HG03565 (cell line): ENCODE measurements around the gene TPGS1.

Experiments used
- ATAC-seq: cut with Tn5 transposase; IDR thresholded peaks from one replicate; pipeline ENCODE4 v1.9.1; 2021; ENCODE audit warnings: mild to moderate bottlenecking, moderate library complexity; ENCODE audit not compliant: unreplicated experiment

TPGS1 gene

DNA sequence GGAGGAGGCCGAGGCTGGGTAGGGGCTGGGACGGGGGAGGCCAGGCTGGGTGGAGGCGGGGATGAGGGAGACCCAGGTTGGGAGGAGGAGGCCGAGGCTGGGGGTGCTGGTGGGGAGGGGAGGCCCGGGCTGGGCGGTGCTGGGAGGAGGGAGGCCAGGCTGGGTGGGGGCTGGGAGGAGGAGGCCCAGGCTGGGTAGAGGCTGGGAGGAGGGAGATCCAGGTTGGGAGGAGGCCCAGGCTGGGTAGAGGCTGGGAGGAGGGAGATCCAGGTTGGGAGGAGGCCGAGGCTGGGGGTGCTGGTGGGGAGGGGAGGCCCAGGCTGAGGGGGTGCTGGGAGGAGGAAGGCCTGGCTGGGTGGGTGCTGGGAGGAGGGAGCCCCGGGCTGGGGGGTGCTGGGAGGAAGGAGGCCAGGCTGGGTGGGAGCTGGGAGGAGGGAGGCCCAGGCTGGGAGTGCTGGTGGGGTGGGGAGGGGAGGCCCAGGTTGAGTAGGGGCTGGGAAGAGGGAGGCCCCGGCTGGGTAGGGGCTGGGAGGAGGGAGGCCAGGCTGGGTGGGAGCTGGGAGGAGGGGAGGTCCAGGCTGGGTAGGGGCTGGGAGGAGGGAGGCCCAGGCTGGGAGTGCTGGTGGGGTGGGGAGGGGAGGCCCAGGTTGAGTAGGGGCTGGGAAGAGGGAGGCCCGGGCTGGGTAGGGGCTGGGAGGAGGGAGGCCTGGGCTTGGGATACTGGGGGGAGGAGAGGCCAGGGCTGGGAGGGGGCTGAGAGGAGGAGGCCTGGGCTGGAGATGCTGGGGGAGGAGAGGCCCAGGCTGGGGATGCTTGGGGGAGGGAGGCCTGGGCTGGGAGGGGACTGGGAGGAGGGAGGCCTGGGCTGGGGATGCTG, 10.7 kb downstream of the TPGS1 start:
- ATAC-seq, result no peak

DNA sequence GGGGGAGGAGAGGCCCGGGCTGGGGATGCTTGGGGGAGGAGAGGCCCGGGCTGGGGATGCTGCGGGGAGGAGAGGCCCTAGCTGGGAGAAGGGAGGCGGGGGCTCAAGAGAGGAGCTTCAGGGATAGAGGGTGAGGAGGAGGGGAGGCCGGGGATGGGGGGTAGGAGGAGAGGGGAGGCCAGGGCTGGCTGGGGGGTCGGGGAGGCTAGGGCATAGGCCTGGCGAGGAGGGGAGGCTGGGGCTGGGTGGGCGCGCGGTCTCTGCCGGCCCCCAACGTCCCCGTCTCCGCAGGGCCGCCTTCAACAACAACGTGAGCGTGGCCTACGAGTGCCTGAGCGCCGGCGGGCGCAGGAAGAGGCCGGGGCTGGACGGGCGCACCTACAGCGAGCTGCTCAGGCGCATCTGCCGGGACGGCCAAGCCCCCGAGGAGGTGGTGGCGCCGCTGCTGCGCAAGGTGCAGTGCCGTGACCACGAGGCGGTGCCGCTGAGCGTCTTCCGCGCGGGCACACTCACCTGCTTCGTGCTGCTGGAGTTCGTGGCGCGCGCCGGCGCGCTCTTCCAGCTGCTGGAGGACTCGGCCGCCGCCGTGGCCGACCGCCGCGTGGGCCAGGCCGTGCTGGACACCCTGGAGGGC, 11.4 kb downstream of the TPGS1 start:
- no peak for ATAC-seq

DNA sequence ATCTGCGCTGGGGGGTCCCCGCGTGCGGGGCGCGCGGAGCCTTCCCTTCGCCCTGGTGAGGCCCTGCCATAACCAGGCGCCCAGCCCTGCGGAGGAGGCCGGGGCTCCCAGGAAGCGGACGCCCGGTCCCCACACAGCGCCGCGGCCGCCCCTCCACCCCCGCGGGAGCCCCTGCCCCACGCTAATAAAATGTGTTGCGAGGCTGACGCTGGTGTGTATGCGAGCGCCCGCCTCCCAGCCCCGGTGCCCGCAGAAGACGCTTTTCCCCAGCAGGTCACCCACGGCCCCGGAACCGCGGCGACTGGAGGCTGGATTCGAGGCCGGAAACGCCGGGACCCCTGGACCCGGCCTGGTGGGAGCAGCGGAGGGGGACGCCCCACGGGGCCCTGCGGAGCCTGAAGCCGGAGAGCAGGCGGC, 12.2 kb downstream of the TPGS1 start:
- no peak for ATAC-seq

DNA sequence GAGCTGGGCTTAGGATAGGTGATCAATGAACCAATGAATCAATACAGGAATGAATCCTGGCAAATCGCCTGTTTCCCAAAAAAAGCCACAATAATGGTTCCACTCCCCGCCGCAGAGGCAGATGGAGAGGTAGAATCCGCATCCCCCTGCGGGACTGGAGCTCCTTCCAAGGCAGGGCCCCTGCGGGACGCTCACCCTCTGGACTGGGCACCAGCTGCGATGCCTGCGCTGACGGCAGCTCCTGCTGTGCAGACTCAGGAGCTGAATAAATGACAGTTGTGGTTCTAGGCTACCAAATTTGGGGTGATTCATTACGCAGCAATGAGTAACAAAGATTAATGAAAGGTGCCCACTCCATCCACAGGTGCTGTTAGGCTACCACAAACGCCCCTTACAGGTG, 15.4 kb downstream of the TPGS1 start:
- no peak for ATAC-seq

- ATAC-seq, result no peak
These were observed 16.9 kb downstream of the TPGS1 start for GRCh38 chr19:524062-524674.

- ATAC-seq, result no peak
These were observed 17.7 kb downstream of the TPGS1 start for GRCh38 chr19:525029-525428.

GRCh38 chr19:525857-526419, 18.6 kb downstream of the TPGS1 start:
- ATAC-seq, result no peak

DNA sequence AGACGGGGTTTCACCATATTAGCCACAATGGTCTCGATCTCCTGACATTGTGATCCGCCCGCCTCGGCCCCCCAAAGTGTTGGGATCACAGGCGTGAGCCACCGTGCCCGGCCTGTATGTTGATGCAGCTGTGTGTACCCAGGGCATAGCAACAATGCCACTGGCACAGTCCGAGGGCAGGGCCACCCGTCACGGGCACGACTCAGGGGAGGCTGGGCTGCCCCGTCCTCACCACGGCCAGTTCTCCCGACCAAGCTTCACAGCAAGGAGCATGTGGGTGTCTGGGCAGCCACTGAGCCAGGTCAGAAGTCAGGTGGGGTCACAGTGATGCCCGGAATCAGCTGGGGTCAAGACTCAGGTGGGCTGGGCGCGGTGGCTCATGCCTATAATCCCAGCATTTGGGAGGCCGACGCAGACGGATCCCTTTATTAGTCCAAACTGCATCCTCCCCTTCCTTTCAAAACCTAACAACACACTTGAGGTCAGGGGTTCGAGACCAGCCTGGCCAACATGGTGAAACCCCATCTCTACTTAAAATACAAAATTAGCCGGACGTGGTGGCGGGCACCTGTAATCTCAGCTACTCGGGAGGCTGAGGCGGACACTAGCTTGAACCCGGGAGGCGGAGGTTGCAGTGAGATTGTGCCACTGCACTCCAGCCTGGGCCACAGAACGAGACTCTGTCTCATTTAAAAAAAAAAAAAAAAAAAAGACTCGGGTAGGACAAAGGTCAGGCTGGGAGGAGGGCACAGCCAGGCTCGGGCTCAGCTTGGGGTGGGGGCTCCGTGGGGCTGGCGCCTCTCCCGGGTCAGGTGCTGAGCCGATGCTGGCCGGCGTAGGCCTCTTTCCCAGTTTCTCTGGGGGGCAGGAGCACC, 23.1 kb downstream of the TPGS1 start:
- no peak for ATAC-seq

DNA sequence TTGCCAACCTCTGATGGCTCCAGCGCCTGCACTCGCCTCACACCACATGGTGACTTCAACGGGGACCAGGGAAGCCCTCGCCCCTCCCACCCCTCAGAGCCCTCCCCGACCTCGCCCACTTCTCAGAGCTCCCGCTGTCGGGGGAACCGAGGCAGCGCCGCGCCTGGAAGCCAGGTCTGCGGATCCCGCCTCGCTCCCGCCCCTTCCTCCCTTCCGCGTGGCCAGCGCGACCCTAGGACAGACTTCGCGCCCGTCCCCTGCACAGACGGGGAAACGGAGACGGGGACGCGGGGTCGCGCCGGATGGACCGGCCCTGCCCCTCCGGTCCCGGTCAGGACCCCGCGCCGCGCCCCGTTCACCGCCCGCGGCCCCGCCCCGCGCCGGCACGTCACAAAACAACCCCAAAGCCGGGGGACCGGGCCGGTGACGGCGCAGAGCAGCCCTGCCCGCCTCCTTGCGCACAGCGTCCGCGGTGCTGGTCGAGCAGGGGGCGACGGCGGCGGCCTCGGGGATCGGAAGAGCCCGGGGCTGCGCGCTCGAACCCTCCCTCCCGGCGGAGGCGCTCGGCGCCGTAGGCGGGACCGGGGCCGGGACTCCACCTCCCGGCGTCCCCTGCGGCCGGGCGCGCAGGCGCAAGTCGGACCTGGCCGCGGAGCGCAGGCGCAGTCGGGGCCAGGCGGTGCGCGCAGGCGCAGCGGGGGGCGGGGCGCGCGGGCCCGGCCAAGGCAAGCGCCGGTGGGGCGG, 23.9 kb downstream of the TPGS1 start:
- peak; percentile 63 for ATAC-seq

DNA sequence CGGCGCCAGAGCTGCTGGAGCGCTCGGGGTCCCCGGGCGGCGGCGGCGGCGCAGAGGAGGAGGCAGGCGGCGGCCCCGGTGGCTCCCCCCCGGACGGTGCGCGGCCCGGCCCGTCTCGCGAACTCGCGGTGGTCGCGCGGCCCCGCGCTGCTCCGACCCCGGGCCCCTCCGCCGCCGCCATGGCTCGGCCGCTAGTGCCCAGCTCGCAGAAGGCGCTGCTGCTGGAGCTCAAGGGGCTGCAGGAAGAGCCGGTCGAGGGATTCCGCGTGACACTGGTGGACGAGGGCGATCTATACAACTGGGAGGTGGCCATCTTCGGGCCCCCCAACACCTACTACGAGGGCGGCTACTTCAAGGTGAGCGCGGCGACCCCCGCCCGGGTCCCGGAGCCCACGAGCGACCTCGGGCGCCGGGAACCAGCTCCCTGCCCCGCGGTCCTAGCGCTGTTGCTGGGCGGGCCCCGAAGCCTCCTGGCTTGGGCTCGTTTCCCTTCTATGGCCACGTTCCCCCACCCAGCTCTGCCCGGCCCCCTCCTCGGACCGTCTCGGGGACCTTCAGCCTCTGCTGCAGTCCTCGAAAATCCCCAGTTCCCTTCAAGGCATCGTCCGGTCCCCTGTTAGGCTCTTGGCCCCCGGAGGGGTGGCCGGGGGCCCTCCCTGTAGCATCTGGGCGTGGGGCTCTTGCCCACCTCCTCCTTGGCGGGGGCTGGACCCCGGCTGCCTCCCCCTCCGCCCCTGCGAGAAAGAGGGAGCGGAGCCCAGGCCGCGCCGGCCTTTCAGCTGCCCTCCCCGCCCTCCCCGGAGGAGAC, 24.7 kb downstream of the TPGS1 start, which contains the start of gene CDC34:
TSS of gene CDC34 (plus strand) at position 8 of the 808 bp plus-strand sequence. CDS start at position 180, 172 bp downstream.
- no peak for ATAC-seq

- no peak for ATAC-seq
These were observed 25.5 kb downstream of the TPGS1 start for GRCh38 chr19:532561-533363.

- ATAC-seq, result no peak
These were observed 26.2 kb downstream of the TPGS1 start for GRCh38 chr19:533364-534058.

DNA sequence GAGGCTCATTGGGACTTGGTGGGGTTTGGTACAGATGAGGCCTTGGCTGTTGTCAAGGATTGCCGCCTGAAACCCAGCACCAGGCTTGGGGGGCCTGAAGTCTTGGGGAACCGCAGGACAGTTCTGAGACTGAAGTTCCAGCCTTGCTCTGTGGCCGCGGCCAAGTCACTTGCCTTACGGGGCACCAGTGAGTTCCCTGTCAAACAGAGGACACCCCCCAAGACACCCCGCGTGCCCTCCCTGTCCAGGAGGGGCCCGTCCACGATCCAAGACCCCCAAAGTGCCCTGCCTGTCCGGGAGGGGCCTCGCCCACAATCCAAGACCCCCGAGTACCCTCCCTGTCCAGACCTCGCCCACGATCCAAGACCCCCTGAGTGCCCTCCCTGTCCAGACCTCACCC, 26.8 kb downstream of the TPGS1 start:
- ATAC-seq, result no peak

- ATAC-seq, result no peak
These were observed 27.9 kb downstream of the TPGS1 start for GRCh38 chr19:535017-535835.

GRCh38 chr19:536031-536880, 29.0 kb downstream of the TPGS1 start:
- ATAC-seq, result no peak

GRCh38 chr19:536881-537404, 29.6 kb downstream of the TPGS1 start:
- ATAC-seq, result no peak
